Activated naive CD4-positive, alpha-beta T cell treated with anti-CD3 and anti-CD28 coated beads, Interleukin-2, amount 50 U/mL, for 72 hours (primary cell): ENCODE data around the gene EPN1. TPM values are rescaled to one million over a fixed set of nuclear protein-coding genes. Genes with fewer than 3 reads are reported as not detected.

ENCODE experiments used
- total RNA-seq, 2 donors: library from RNA; stranded (reverse); gene quantifications; one replicate each; pipeline ENCODE4 v1.2.3, GENCODE V29; 2022

The EPN1 gene
- total RNA-seq, 2 donors from 2014 or later = 23.1 to 46.4 TPM

Other genes starting within 250 kb of the EPN1 start
- gene SHISA7, start 231.9 kb upstream of the EPN1 start, total RNA-seq = not detected
- gene ISOC2, start 213.6 kb upstream of the EPN1 start, total RNA-seq = 10 to 100 TPM; 22.1 to 41.5 TPM
- not detected for gene C19orf85, start 210.5 kb upstream of the EPN1 start, total RNA-seq
- gene ZNF628, start 198.6 kb upstream of the EPN1 start, total RNA-seq = 10 to 100 TPM in 1 of 2 donors, 1 to 10 TPM in 1; 7.4 to 14.2 TPM
- gene NAT14, start 190.0 kb upstream of the EPN1 start, total RNA-seq = 10 to 100 TPM in 1 of 2 donors, 1 to 10 TPM in 1; 5.1 to 18.2 TPM
- under 1 TPM; 0.39 to 0.53 TPM for gene SSC5D, start 186.8 kb upstream of the EPN1 start, total RNA-seq
- gene SBK2, start 138.1 kb upstream of the EPN1 start, total RNA-seq = not detected
- gene SBK3, start 129.7 kb upstream of the EPN1 start, total RNA-seq = not detected
- 10 to 100 TPM in 1 of 2 donors, 1 to 10 TPM in 1; 8.7 to 10.1 TPM for gene ZNF579, start 94.4 kb upstream of the EPN1 start, total RNA-seq
- 10 to 100 TPM; 10.2 to 12.3 TPM for gene FIZ1, start 75.7 kb upstream of the EPN1 start, total RNA-seq
- gene ZNF524, start 74.9 kb upstream of the EPN1 start, total RNA-seq = 10 to 100 TPM; 21.4 to 29.7 TPM
- gene ZNF865, start 69.6 kb upstream of the EPN1 start, total RNA-seq = 10 to 100 TPM; 13.7 to 15.5 TPM
- 1 to 10 TPM; 3.6 to 3.9 TPM for gene ZNF784, start 50.7 kb upstream of the EPN1 start, total RNA-seq
- 10 to 100 TPM; 18.2 to 33.9 TPM for gene ZNF580, start 34.2 kb upstream of the EPN1 start, total RNA-seq
- gene ZNF581, start 31.6 kb upstream of the EPN1 start, total RNA-seq = 10 to 100 TPM; 39.9 to 40.0 TPM
- gene CCDC106, start 27.0 kb upstream of the EPN1 start, total RNA-seq = 10 to 100 TPM in 1 of 2 donors, 1 to 10 TPM in 1; 2.9 to 13.6 TPM
- 100 to 1,000 TPM; 270 to 312 TPM for gene U2AF2, start 20.2 kb upstream of the EPN1 start, total RNA-seq
- under 1 TPM in 1 of 2 donors, not detected in 1; 0.09 TPM for gene NLRP9, start 63.2 kb downstream of the EPN1 start, total RNA-seq
- not detected for gene RFPL4A, start 83.9 kb downstream of the EPN1 start, total RNA-seq
- not detected for gene RFPL4AL1, start 93.9 kb downstream of the EPN1 start, total RNA-seq
- under 1 TPM in 1 of 2 donors, not detected in 1; 0.08 TPM for gene NLRP11, start 156.8 kb downstream of the EPN1 start, total RNA-seq
- not detected for gene NLRP4, start 161.3 kb downstream of the EPN1 start, total RNA-seq